Stimulated activated naive CD8-positive, alpha-beta T cell treated with anti-CD3 and anti-CD28 coated beads, Interleukin-15, Interleukin-2, amounts not matched to agents 100 ng/mL and 50 ng/mL, for 24 hours (primary cell): ENCODE data around the gene CXXC1.
"Not testable (repeated sequence)": the region's sequence is repeated elsewhere in the genome, so short reads cannot be mapped to it uniquely, and the experiment has no call there.

Experiments used
- H3K27ac Mint-ChIP-seq: one replicate; pipeline ENCODE4 v1.8.0; 2021; ENCODE audit warnings: mild to moderate bottlenecking, mixed read lengths
- H3K27me3 Mint-ChIP-seq: one replicate; pipeline ENCODE4 v1.8.0; 2021; ENCODE audit warnings: mixed read lengths
- H3K36me3 Mint-ChIP-seq: one replicate; pipeline ENCODE4 v1.8.0; 2021; ENCODE audit warnings: low read depth, mixed read lengths
- H3K4me1 Mint-ChIP-seq: one replicate; pipeline ENCODE4 v1.8.0; 2021; ENCODE audit warnings: low read depth, mixed read lengths
- H3K4me3 Mint-ChIP-seq: one replicate; pipeline ENCODE4 v1.8.0; 2021; ENCODE audit warnings: mild to moderate bottlenecking, mixed read lengths
- H3K9me3 Mint-ChIP-seq: one replicate; pipeline ENCODE4 v1.8.0; 2021; ENCODE audit warnings: mixed read lengths

Gene CXXC1

DNA sequence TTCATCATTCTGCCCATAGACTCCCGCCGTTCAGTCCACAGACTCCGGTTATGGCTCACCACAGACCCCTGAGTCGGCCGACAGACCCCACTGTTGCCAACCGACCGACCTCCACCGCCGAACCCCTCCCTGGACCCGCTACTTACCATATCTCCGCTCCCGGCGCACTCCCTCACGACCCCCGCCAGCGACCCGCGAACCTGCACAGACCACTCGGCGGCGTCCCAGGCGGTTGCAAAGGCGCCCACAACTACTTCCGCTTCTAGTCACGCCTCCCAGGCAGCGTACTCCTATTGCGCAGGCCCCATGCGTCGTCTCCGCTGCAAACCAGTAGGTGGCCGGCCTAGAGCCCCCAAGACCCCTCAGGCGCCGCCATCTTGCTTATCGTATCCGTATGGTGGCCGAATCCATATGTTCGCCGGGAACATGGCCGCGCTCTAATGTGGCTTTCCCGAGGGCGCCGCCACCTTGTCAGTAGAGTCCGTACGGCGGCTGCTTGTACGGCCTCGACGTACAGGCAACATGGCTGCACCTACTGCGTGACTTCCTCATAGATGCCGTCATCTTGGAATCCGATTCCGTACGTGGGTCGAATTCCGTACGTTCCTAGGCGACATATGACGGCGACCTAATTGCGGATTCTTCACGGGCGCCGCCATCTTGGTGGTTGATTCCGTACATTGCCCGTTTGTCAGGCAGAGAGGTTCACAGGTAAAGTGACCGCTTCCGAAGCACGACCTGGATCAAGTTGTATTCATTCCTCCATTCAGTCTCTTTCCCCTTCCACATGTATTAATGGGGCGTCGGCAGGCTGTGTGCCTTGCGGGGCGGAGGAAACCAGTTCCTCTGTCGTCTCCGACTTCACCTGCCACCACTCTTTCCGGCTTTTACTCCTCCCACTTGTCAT is at the start of gene CXXC1:
Gene CXXC1 (minus strand): TSS at position 252 of the 907 bp plus-strand sequence. CDS start 103 bp downstream, at position 149.
- peak within 1 kb of the TSS; percentile 98 for H3K4me3 Mint-ChIP-seq
- H3K27ac Mint-ChIP-seq: peak within 1 kb of the TSS; percentile 96
- H3K27me3 Mint-ChIP-seq: no peaks in the 10 kb centered on the region
- peaks cover 30% of the 10 kb centered on the region for H3K4me1 Mint-ChIP-seq
- peaks cover 42% of the 10 kb centered on the region for H3K36me3 Mint-ChIP-seq
- no peaks in the 10 kb centered on the region for H3K9me3 Mint-ChIP-seq

DNA sequence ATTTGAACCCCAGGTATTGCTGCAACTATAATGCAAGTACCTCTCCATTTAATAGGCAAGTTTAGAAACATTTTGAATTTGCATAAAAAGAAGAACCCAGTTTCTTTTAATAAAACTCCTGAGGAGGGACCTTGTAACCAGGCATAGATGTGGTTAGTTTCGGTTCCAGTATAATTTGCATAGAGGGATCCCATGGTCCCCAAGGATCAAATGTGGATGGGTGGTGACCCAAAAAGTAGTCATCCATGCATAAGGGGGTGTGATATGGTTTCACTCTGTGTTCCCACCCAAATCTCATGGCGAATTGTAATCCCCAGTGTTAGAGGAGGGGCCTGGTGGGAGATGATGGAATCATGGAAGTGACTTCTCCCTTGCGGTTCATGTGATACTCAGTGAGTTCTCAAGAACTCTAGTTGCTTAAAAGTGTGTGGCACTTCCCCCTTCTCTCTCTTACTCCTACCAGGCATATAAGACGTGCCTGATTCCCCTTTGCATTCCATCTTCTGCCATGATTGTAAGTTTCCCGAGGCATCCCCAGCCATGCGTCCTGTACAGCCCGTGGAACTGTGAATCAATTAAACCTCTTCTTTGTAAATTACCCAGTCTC is 47.2 kb upstream of the CXXC1 start:
- H3K9me3 Mint-ChIP-seq: no peaks in the 10 kb centered on the region
- peaks cover 4% of the 10 kb centered on the region for H3K36me3 Mint-ChIP-seq
- no peak overlapping the region for H3K4me3 Mint-ChIP-seq
- peaks cover 5% of the 10 kb centered on the region for H3K4me1 Mint-ChIP-seq
- H3K27me3 Mint-ChIP-seq: no peaks in the 10 kb centered on the region
- H3K27ac Mint-ChIP-seq: no peak overlapping the region

DNA sequence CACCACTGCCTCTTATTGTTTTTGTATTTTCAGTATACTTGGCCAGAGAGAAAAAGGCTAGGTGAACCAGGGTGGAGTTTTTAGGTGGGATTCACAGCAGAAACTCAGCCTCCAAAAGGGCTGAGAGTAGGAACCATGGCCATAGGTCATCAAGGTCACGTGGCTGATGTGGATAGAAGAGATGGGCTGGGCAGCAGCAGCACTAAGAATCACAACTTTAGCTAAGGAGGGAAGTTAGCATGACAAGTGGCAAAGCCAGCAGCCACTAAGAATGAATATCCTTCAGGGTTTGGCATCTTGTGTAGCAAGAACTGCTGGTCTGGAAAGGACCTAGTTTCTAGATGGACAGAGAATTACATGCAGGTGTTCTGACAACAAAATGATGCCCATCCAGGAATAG is 44.2 kb upstream of the CXXC1 start:
- no peaks in the 10 kb centered on the region for H3K27me3 Mint-ChIP-seq
- H3K36me3 Mint-ChIP-seq: peaks cover 4% of the 10 kb centered on the region
- no peak overlapping the region for H3K4me3 Mint-ChIP-seq
- H3K9me3 Mint-ChIP-seq: no peaks in the 10 kb centered on the region
- H3K4me1 Mint-ChIP-seq: peaks cover 5% of the 10 kb centered on the region
- no peak overlapping the region for H3K27ac Mint-ChIP-seq

DNA sequence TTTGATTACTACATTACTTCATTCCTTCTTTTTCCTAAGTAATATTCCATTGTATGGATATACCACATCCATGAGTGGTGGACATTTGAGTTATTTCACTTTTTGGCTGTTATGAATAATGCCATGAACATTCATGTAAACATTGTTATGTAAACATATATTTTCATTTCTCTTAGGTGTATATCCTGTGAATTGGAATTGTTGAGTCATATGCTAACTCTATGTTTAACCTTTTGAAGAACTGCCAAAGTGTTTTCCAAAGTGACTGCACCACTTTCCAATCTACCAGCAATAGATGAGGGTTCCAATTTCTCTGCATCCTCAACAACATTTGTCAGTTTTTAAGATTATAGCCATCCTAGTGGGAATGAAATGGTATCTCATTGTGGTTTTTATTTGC is 42.7 kb upstream of the CXXC1 start:
- no peak overlapping the region for H3K27ac Mint-ChIP-seq
- peaks cover 4% of the 10 kb centered on the region for H3K36me3 Mint-ChIP-seq
- no peaks in the 10 kb centered on the region for H3K9me3 Mint-ChIP-seq

DNA sequence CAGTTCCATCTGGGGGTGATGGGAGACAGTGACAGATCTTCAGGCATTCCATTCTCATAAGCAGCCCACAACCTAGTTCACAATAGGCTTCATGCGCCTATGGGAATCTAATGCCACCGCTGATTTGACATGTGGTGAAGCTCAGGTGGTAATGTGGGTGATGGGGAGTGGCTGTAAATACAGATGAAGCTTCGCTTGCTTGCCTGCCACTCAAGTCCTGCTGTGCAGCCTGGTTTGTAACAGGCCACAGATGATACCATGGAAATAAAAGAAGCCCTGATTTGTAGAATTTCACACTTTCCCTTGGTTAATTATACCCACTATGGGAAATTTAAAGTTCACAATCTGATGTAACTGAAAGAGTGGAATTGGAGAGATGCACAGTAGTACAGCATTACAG is 40.5 kb upstream of the CXXC1 start:
- Mint-ChIP-seq H3K4me1 (no peaks in the 10 kb centered on the region), H3K27ac (no peak overlapping the region), H3K4me3 (no peak overlapping the region), H3K9me3 (no peaks in the 10 kb centered on the region), H3K27me3 (no peaks in the 10 kb centered on the region), H3K36me3 (peaks cover 4% of the 10 kb centered on the region)

More for the DNA sequence above, 42.7 kb upstream of the CXXC1 start:
- Mint-ChIP-seq H3K27me3 (no peaks in the 10 kb centered on the region), H3K4me1 (peaks cover 5% of the 10 kb centered on the region), H3K4me3 (no peak overlapping the region)

DNA sequence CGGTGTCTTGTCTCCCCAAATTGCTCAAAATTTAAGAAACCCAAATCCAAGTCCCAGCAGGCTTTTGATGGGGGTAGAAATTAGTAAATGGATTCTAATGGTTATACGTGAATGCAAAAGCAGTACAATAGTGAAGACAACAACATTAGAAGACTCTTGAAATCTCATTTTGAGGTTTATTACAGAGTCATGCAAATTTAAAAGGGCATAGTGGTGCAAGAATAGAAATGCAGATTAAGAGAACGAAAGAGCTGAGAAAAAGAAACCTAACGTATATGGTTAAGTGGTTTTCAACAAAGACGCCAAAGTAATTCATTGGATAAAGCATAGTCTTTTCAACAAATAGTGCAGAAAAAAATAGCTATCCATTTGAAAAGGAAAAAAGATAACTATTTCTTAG is 33.2 kb upstream of the CXXC1 start:
- Mint-ChIP-seq H3K9me3 (no peaks in the 10 kb centered on the region), H3K4me1 (peaks cover 15% of the 10 kb centered on the region), H3K36me3 (no peaks in the 10 kb centered on the region), H3K27ac (peak overlapping the region; percentile 26), H3K4me3 (peak overlapping the region; percentile 48), H3K27me3 (no peaks in the 10 kb centered on the region)

DNA sequence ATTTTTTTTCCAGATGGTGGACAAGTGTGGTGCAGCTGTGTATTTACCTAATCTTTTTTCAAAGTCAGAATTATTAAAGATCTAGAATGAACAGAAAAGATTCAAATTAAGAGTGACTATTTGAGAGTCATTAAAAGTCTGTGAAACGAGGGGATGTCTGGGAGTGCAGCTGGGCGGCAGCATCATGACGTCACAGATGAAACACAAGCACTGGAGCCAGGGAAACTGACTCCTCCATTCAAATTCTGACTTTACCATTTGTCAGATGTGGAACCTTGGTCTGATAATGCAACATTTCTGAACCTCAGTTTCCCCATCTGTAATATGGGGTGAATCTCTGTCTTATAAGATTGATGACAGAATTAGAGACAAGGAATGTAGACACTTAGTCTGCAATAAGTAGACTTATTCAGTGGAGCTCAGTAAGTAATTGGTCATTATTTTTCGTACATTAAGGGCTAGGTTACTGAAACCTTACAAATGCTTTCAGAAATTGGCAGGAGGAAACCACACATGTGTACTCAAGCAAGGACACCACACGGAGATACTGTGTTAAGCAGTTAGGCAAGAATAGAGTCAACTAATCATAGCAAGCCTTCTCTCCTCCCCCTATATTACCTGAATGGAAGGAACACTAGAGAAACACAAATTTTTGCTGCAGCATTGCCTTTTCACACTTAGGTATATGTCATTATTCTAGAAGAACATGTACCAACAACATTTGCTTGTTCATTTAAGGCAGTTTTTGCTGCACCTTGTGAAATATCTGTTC is 27.8 kb upstream of the CXXC1 start:
- Mint-ChIP-seq H3K27me3 (no peaks in the 10 kb centered on the region), H3K4me1 (peaks cover 15% of the 10 kb centered on the region), H3K27ac (no peak overlapping the region), H3K9me3 (no peaks in the 10 kb centered on the region), H3K36me3 (no peaks in the 10 kb centered on the region), H3K4me3 (no peak overlapping the region)

DNA sequence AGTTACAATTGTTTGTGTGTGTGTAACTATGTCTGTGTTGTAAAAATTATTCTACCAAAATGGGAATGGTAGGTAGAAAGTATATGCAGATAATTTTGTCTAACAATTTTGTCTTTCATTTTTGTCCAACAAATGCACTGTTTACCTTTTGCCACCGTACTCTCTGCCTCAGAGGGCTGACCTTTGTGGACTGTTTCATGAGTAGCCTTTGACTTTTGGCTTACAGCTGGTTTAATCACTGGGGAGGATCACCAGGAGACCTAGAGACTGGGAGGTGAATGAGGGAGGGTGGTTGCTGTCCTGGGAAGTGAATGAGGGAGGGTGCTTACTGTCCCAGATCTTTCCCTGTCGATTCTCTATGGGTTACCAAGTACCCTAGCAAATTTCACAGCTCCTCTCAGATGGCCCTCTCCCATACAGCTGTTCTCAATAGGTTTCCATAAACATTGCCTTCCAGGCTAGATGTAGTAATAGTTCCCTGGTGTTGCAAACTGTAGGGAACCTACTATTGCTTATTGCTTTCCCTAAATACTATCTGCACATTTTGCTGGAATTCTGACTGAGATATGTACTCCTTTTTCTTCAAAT is 26.5 kb upstream of the CXXC1 start:
- Mint-ChIP-seq H3K36me3 (no peaks in the 10 kb centered on the region), H3K27ac (no peak overlapping the region), H3K4me3 (no peak overlapping the region), H3K4me1 (peaks cover 10% of the 10 kb centered on the region), H3K9me3 (no peaks in the 10 kb centered on the region), H3K27me3 (no peaks in the 10 kb centered on the region)

DNA sequence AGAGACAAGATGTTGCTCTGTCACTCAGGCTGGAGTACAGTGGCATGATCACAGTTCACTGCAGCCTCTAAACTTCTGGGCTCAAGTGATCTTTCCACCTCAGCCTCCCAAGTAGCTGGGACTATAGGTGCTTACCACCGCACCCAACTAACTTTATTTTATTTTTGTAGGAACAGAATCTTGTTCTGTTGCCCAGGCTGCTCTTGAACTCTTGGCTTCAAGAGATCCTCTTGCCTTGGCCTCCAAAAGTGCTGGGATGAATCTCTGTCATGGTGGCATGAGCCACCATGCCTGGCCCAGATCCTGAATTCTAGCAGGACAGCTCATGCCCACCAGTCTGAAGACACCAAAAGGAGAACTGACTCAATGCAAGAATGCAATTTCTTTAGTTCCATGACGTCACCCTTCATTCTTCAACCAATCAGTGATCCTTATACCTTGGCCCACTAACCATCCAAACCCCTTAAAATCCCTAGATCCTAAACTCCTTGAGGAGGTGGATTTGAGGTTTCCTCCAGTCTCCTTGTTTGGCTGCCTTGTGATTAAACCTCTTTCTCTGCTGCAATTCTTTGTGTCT is 25.6 kb upstream of the CXXC1 start:
- H3K9me3 Mint-ChIP-seq: no peaks in the 10 kb centered on the region
- no peaks in the 10 kb centered on the region for H3K36me3 Mint-ChIP-seq
- H3K4me3 Mint-ChIP-seq: no peak overlapping the region
- peaks cover 16% of the 10 kb centered on the region for H3K4me1 Mint-ChIP-seq
- H3K27ac Mint-ChIP-seq: no peak overlapping the region
- no peaks in the 10 kb centered on the region for H3K27me3 Mint-ChIP-seq

DNA sequence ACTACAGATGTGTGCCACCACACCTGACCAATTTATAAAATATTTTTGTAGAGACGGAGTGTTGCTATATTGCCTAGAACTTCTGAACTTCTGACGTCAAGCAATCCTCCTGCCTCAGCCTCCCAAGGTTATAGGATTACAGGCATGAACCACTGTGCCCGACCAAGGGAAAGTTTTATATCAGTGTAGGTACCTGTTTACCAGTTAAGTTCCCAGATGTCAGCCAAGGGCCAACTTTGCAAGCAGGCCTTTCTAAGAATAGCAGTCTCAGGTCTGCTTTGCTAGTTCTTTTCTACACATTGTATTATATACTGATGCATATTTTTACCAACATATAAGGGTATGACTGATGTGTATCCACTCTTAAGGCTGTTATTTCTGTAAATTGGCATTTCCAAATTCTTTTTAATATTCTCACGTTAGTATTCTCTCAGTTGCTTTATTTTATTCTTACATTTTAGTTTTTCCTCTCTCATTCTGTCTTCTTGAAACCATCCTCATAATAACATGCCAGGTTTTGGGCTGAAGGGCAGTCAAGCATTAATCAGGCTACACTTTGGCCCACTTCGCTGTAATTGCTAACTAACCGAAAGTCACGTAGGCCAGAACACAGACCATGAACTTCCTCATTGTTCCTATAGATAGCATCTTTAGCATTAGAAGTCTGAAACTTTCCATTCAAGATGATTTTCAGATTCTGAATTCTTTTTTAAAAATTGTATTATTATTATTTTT is 25.0 kb upstream of the CXXC1 start:
- Mint-ChIP-seq H3K27me3 (no peaks in the 10 kb centered on the region), H3K4me3 (peak overlapping the region; percentile 8), H3K36me3 (no peaks in the 10 kb centered on the region), H3K27ac (peak overlapping the region; percentile 65), H3K4me1 (peaks cover 21% of the 10 kb centered on the region), H3K9me3 (no peaks in the 10 kb centered on the region)

DNA sequence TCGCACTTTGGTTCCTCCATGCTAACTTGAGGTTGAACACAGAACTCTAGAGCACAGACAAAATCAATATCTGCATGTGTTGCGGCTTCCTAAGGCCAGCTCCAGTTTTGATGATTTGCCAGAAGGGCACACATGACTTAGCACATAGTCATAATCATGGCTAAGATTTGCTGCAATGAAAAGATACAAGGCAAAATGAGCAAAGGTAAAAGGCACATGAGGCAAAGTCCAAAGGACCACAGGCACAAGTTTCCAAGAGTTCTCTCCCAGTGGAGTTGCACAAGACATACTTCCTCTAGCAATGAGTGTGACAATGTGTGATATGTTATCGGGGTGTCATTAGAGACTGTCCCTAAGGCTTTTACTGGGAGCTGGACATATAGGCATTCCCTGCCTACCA is 24.2 kb upstream of the CXXC1 start:
- no peak overlapping the region for H3K27ac Mint-ChIP-seq
- no peak overlapping the region for H3K4me3 Mint-ChIP-seq
- H3K36me3 Mint-ChIP-seq: no peaks in the 10 kb centered on the region
- H3K9me3 Mint-ChIP-seq: no peaks in the 10 kb centered on the region
- H3K4me1 Mint-ChIP-seq: peaks cover 27% of the 10 kb centered on the region
- no peaks in the 10 kb centered on the region for H3K27me3 Mint-ChIP-seq

DNA sequence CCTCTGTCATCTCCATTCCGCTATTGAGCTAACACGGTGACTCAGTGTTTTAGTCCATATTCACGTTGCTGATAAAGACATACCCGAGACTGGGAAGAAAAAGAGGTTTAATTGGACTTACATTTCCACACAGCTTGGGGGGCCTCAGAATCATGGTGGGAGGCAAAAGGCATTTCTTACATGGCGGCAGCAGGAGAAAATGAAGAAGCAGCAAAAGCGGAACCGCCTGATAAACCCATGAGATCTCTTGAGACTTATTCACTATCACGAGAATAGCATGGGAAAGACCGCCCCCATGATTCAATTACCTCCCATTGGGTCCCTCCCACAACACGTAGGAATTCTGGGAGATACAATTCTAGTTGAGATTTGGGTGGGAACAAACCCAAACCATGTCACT is 22.6 kb upstream of the CXXC1 start:
- Mint-ChIP-seq H3K4me3 (no peak overlapping the region), H3K27me3 (peaks cover 6% of the 10 kb centered on the region), H3K4me1 (peaks cover 28% of the 10 kb centered on the region), H3K36me3 (no peaks in the 10 kb centered on the region), H3K9me3 (no peaks in the 10 kb centered on the region), H3K27ac (no peak overlapping the region)

DNA sequence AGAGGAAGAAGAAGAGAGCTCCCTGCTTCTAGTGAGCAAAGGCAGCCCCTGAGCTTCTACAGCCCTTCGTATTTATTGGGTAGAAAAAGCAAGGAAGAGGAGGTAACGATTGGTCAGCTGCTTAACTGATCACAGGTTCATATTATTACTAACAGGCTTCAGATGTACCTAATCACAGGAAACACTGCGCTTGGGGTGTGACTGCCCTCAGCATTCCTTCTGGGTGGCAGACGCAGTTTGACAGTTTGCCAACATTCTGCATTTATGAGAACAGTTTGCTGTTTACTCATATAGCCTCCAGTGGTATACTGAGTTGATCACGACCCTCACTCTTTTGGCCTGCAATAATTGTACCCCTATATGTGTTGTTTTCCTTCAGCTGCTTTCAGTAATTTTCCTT is 21.4 kb upstream of the CXXC1 start:
- not testable (repeated sequence) for H3K27ac Mint-ChIP-seq, H3K9me3 Mint-ChIP-seq, H3K36me3 Mint-ChIP-seq, H3K4me3 Mint-ChIP-seq
- peaks cover 14% of the 10 kb centered on the region for H3K27me3 Mint-ChIP-seq
- peaks cover 25% of the 10 kb centered on the region for H3K4me1 Mint-ChIP-seq
